Progenitor cell of endocrine pancreas (in vitro differentiated cells): ENCODE results near the gene WWC1. TPM values are rescaled to one million over a fixed set of nuclear protein-coding genes. Genes with fewer than 3 reads are reported as not detected.

Experiments used
- DNase-seq: peaks from one replicate; pipeline ENCODE4 v3.0.0; 2021; ENCODE audit warnings: low spot score; ENCODE audit not compliant: unreplicated experiment
- H3K27ac Mint-ChIP-seq: 2 replicates; pipeline ENCODE4 v1.8.0; 2021; ENCODE audit warnings: mild to moderate bottlenecking, moderate library complexity, mixed read lengths
- H3K27me3 Mint-ChIP-seq: 2 replicates; pipeline ENCODE4 v1.8.0; 2021; ENCODE audit warnings: mixed read lengths
- H3K36me3 Mint-ChIP-seq: 2 replicates; pipeline ENCODE4 v1.8.0; 2022; ENCODE audit warnings: mixed read lengths; ENCODE audit not compliant: insufficient read depth
- H3K4me1 Mint-ChIP-seq: 2 replicates; pipeline ENCODE4 v1.8.0; 2021; ENCODE audit warnings: low read depth, mixed read lengths
- H3K4me3 Mint-ChIP-seq: 2 replicates; pipeline ENCODE4 v1.8.0; 2021; ENCODE audit warnings: low read depth, mild to moderate bottlenecking, moderate library complexity, mixed read lengths
- H3K9me3 Mint-ChIP-seq: 2 replicates; pipeline ENCODE4 v1.8.0; 2021; ENCODE audit warnings: low read depth, mixed read lengths
- total RNA-seq: library from RNA; stranded (reverse); gene quantifications from 2 replicates; pipeline ENCODE4 v1.2.1, GENCODE V29; 2021
- TF ChIP-seq, protein P1 (sequence below): fragments of 200-600 bp; sonication (generic); IDR thresholded peaks from one replicate; pipeline ENCODE4 v1.5.0; 2021; ENCODE audit warnings: antibody characterized with exemption, mild to moderate bottlenecking; ENCODE audit not compliant: unreplicated experiment

The WWC1 gene
- total RNA-seq, 1 donor from 2014 or later, result 62.3 TPM

DNA sequence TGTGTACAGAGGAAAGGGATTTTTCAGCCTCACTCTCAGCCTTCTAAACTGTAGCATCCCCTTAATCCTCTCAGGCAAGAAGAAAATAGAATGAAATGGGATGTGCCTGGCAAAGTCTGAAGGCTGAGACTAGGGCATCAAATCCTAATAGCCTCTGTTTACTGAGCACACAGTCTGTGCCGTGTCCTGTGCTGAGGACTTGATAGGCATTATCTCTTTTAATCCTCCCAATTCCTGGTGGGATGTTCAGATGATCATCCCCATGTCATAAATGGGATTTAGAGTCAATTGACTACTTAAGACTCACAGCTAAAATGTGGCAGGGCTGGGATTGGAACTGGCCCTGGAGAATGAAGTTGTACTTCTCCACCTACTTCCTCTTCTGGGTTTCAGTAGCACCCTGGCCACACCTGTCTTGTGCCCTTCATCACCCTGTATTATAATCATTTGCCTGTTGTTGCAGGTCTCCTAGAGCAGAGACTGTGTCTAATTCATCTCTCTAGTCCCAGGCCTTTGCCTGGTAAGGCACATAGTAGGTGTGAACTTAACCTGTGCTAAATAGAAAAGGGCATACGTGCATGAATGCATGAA is 81.0 kb downstream of the WWC1 start:
- TF ChIP-seq, protein P1, sequence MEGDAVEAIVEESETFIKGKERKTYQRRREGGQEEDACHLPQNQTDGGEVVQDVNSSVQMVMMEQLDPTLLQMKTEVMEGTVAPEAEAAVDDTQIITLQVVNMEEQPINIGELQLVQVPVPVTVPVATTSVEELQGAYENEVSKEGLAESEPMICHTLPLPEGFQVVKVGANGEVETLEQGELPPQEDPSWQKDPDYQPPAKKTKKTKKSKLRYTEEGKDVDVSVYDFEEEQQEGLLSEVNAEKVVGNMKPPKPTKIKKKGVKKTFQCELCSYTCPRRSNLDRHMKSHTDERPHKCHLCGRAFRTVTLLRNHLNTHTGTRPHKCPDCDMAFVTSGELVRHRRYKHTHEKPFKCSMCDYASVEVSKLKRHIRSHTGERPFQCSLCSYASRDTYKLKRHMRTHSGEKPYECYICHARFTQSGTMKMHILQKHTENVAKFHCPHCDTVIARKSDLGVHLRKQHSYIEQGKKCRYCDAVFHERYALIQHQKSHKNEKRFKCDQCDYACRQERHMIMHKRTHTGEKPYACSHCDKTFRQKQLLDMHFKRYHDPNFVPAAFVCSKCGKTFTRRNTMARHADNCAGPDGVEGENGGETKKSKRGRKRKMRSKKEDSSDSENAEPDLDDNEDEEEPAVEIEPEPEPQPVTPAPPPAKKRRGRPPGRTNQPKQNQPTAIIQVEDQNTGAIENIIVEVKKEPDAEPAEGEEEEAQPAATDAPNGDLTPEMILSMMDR, result no peak
- peaks cover 8% of the 10 kb centered on the region for H3K36me3 Mint-ChIP-seq
- no peak overlapping the region for H3K4me3 Mint-ChIP-seq
- no peaks in the 10 kb centered on the region for H3K9me3 Mint-ChIP-seq
- H3K27ac Mint-ChIP-seq, result no peak overlapping the region
- H3K4me1 Mint-ChIP-seq, result peaks cover 5% of the 10 kb centered on the region
- no peaks in the 10 kb centered on the region for H3K27me3 Mint-ChIP-seq
- DNase-seq, result no peak

DNA sequence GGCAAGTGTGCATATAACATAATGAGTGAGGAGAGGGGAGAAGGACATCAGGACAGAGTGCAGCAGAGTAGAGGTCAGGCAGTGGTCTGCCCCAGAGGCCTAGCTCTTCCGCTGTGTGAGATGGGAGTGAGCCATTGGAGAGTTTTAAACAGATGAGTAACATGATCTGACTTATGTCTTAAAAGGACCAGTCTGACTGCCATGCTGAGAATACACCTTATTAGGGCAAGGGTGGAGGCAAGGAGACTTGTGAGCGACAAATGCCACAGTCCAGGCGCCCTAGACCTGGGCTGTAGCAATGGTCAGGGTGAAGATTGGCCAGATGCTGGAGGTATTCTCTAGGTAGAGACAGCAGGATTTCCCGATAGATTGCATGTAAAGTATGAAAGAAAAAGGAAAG is 83.1 kb downstream of the WWC1 start:
- peaks cover 5% of the 10 kb centered on the region for H3K4me1 Mint-ChIP-seq
- peaks cover 8% of the 10 kb centered on the region for H3K36me3 Mint-ChIP-seq

DNA sequence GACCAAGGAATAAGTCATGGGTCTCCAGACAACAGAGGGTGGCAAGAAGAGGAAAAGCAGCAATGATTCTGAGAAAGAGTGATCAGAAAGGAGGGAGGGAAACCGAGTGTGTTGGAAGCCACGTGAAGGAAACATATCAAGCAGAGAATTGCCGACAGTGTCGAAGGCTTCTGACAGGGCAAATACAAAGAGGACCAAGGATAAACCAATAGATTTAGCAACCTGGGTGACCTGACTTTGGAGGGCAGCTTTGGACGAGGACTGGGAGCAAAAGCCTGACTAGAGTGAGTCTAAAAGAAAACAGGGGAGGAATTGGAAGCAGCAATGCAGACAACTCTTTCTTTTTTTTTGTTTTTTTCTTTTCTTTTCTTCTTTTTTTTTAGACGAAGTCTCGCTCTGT is 83.8 kb downstream of the WWC1 start:
- DNase-seq, result no peak
- H3K27me3 Mint-ChIP-seq, result no peaks in the 10 kb centered on the region
- TF ChIP-seq, protein P1, result no peak
- no peaks in the 10 kb centered on the region for H3K9me3 Mint-ChIP-seq
- no peak overlapping the region for H3K27ac Mint-ChIP-seq
- peaks cover 10% of the 10 kb centered on the region for H3K36me3 Mint-ChIP-seq
- no peak overlapping the region for H3K4me3 Mint-ChIP-seq
- peaks cover 5% of the 10 kb centered on the region for H3K4me1 Mint-ChIP-seq

More for the DNA sequence above, 83.1 kb downstream of the WWC1 start:
- DNase-seq, result no peak
- TF ChIP-seq, protein P1, result no peak
- no peak overlapping the region for H3K27ac Mint-ChIP-seq
- H3K4me3 Mint-ChIP-seq, result no peak overlapping the region
- no peaks in the 10 kb centered on the region for H3K27me3 Mint-ChIP-seq
- no peaks in the 10 kb centered on the region for H3K9me3 Mint-ChIP-seq

DNA sequence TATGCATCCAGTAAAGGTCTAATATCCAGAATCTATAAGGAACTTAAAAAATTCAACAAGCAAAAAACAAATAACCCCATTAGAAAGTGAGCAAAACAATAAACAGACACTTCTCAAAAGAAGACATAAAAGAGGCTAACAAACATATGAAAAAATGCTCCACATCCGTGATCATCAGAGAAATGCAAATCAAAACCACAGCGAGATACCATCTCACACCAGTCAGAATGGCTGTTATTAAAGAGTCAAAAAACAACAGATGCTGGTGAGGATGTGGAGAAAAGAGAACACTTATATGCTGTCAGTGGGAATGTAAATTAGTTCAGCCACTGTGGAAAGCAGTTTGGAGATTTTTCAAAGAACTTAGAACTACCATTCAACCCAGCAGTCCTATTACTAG is 86.1 kb downstream of the WWC1 start:
- peaks cover 12% of the 10 kb centered on the region for H3K36me3 Mint-ChIP-seq
- no peak for DNase-seq
- no peaks in the 10 kb centered on the region for H3K27me3 Mint-ChIP-seq
- TF ChIP-seq, protein P1, result no peak
- no peak overlapping the region for H3K27ac Mint-ChIP-seq
- H3K4me1 Mint-ChIP-seq, result peaks cover under 1% of the 10 kb centered on the region
- H3K9me3 Mint-ChIP-seq, result no peaks in the 10 kb centered on the region
- H3K4me3 Mint-ChIP-seq, result no peak overlapping the region

DNA sequence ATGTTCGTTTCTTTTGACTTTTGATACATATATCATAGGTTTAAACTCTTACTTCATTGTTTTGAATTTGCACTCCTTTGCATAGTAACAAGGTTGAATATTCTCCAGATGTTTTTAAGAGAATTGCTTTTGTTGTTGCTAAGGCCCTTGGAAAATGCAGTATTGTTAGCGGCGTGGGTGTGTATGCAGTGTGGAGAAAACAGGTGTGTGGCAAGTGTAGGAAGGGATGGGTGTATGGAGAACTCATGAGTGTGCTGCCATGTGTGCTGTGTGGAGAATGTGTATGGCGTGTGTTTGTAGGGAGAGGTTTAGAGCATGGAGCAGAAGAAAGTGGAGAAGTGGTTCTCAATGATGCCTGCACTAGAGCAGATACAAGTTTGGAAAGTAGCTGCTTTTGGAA is 87.3 kb downstream of the WWC1 start:
- Mint-ChIP-seq H3K36me3 (peaks cover 12% of the 10 kb centered on the region), H3K27me3 (no peaks in the 10 kb centered on the region), H3K4me1 (peaks cover 1% of the 10 kb centered on the region), H3K9me3 (no peaks in the 10 kb centered on the region), H3K27ac (no peak overlapping the region), H3K4me3 (no peak overlapping the region)
- DNase-seq, result no peak
- TF ChIP-seq, protein P1, result no peak
